Left ventricle myocardium inferior (tissue), 1 donor: ENCODE data around the gene FMO5. TPM values are rescaled to one million over a fixed set of nuclear protein-coding genes. Genes with fewer than 3 reads are reported as not detected.
A peak's percentile ranks its signal among the peaks of the same experiment; 100 is the strongest.

Source experiments
- DNase-seq: peaks from one replicate; pipeline ENCODE4 v3.0.0-alpha.2; 2020
- H3K27ac ChIP-seq: fragments of 200-600 bp; replicated peaks from 2 replicates; pipeline ENCODE4 v1.8.0; 2021
- H3K27me3 ChIP-seq: fragments of 200-600 bp; 2 replicates; pipeline ENCODE4 v1.8.0; 2021; ENCODE audit warnings: low read depth
- H3K36me3 ChIP-seq: fragments of 200-600 bp; 2 replicates; pipeline ENCODE4 v1.8.0; 2021
- H3K4me1 ChIP-seq: fragments of 200-600 bp; 2 replicates; pipeline ENCODE4 v1.8.0; 2021
- H3K4me3 ChIP-seq: fragments of 200-600 bp; 2 replicates; pipeline ENCODE4 v1.8.0; 2021; ENCODE audit warnings: mild to moderate bottlenecking, moderate library complexity
- H3K9me3 ChIP-seq: fragments of 200-600 bp; replicated peaks from 2 replicates; pipeline ENCODE4 v1.8.0; 2021
- intact Hi-C: fragments of 100-400 bp; cut with micrococcal nuclease; formaldehyde crosslinking; loops from one replicate; pipeline ENCODE4 v1.11.0; 2022
- total RNA-seq: library from RNA; stranded (reverse); fragmentation: NEBNext Ultra II Directional; extraction: Animal tissue kit (Norgen Biotek cat#: 25700); gene quantifications from one replicate; pipeline ENCODE4 v1.2.1, GENCODE V29; 2021
- TF ChIP-seq, protein P1 (sequence below): fragments of 200-600 bp; IDR thresholded peaks from 2 replicates; pipeline ENCODE4 v1.8.0; 2021; ENCODE audit warnings: antibody characterized with exemption, mild to moderate bottlenecking, borderline replicate concordance
- donor health status: DM: no; HTN: yes; CAD: no; lungs with severe emphysema.

The FMO5 gene
- total RNA-seq, 1 donor from 2014 or later = 3.2 TPM

GRCh38 chr1:147172168-147173016, 52.7 kb downstream of the FMO5 start, which contains the start of gene PRKAB2:
Gene PRKAB2, minus strand, starts transcription at chr1:147172470. Its CDS starts 326 bp downstream, at chr1:147172144.
- Histone ChIP-seq H3K9me3 (no peaks in the 10 kb centered on the region), H3K27me3 (no peaks in the 10 kb centered on the region), H3K4me1 (peaks cover 73% of the 10 kb centered on the region), H3K36me3 (peaks cover 13% of the 10 kb centered on the region), H3K4me3 (peak within 1 kb of the TSS; percentile 93), H3K27ac (peak within 1 kb of the TSS; percentile 98)
- intact Hi-C loops = no loop called here
- DNase-seq = peak; percentile 98
- TF ChIP-seq, protein P1, sequence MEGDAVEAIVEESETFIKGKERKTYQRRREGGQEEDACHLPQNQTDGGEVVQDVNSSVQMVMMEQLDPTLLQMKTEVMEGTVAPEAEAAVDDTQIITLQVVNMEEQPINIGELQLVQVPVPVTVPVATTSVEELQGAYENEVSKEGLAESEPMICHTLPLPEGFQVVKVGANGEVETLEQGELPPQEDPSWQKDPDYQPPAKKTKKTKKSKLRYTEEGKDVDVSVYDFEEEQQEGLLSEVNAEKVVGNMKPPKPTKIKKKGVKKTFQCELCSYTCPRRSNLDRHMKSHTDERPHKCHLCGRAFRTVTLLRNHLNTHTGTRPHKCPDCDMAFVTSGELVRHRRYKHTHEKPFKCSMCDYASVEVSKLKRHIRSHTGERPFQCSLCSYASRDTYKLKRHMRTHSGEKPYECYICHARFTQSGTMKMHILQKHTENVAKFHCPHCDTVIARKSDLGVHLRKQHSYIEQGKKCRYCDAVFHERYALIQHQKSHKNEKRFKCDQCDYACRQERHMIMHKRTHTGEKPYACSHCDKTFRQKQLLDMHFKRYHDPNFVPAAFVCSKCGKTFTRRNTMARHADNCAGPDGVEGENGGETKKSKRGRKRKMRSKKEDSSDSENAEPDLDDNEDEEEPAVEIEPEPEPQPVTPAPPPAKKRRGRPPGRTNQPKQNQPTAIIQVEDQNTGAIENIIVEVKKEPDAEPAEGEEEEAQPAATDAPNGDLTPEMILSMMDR = peak; percentile 96

GRCh38 chr1:147171399-147172167, 53.6 kb downstream of the FMO5 start:
- TF ChIP-seq, protein P1 = no peak
- peaks cover 75% of the 10 kb centered on the region for H3K4me1 ChIP-seq
- intact Hi-C loops = no loop called here

GRCh38 chr1:147169840-147170674, 55.1 kb downstream of the FMO5 start:
- Histone ChIP-seq H3K4me1 (peaks cover 72% of the 10 kb centered on the region), H3K4me3 (peak overlapping the region; percentile 93)
- intact Hi-C loops = no loop called here

More at GRCh38 chr1:147171399-147172167, 53.6 kb downstream of the FMO5 start:
- peak overlapping the region; percentile 93 for H3K4me3 ChIP-seq
- peak overlapping the region; percentile 98 for H3K27ac ChIP-seq
- no peaks in the 10 kb centered on the region for H3K9me3 ChIP-seq
- no peaks in the 10 kb centered on the region for H3K27me3 ChIP-seq
- H3K36me3 ChIP-seq = peaks cover 15% of the 10 kb centered on the region
- no peak for DNase-seq

GRCh38 chr1:147169171-147169570, 56.0 kb downstream of the FMO5 start:
- intact Hi-C loops = no loop called here
- H3K4me3 ChIP-seq = no peak overlapping the region
- DNase-seq = no peak
- no peaks in the 10 kb centered on the region for H3K27me3 ChIP-seq
- TF ChIP-seq, protein P1 = no peak
- H3K4me1 ChIP-seq = peaks cover 66% of the 10 kb centered on the region
- H3K9me3 ChIP-seq = no peaks in the 10 kb centered on the region
- H3K27ac ChIP-seq = no peak overlapping the region
- peaks cover 20% of the 10 kb centered on the region for H3K36me3 ChIP-seq

More at GRCh38 chr1:147169840-147170674, 55.1 kb downstream of the FMO5 start:
- H3K27me3 ChIP-seq = no peaks in the 10 kb centered on the region
- H3K27ac ChIP-seq = peak overlapping the region; percentile 98
- TF ChIP-seq, protein P1 = no peak
- peaks cover 18% of the 10 kb centered on the region for H3K36me3 ChIP-seq
- H3K9me3 ChIP-seq = no peaks in the 10 kb centered on the region
- no peak for DNase-seq

DNA sequence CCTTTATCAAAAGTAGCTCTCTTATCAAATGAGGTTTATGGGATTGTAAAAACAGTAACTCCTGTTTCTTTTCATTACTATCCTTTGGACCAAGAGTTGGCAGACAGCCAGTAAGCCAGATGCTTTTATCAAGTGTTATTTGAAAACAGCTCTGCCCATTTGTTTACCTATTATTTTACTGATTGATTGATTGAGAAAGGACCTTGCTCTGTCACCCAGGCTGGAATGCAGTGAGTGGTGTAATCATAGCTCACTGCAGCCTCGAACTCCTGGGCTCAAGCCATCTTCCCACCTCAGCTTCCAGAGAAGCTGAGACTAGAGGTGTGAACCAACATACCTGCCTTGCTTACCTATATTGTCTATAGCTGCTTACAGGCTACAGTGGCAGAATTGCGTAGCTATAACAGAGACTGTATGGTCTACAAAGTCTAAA, 56.5 kb downstream of the FMO5 start:
- Histone ChIP-seq H3K27me3 (no peaks in the 10 kb centered on the region), H3K4me1 (peaks cover 61% of the 10 kb centered on the region), H3K27ac (no peak overlapping the region), H3K9me3 (no peaks in the 10 kb centered on the region), H3K4me3 (no peak overlapping the region), H3K36me3 (peaks cover 25% of the 10 kb centered on the region)
- intact Hi-C loops = no loop called here
- no peak for DNase-seq
- TF ChIP-seq, protein P1 = no peak
